ENCODE measurements around the gene IQGAP2.

DNA sequence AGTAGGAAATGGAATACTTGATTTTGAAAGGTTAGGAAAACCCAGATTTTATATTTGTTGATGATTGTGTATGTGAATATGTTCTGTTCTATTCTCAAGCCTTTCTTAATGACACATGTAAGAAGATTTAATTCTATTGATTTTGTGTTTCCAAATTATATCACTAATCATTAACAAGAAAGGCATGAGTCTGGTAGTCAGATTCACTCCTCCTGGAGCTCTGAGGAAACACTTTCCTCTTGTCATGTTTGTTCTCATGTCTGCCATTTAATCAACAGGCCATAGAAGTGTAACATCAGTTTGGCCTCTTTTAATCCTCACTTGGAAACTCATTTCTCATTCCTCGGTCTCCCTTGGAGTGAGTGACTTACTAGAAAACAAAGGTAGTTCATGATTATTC lies 272.3 kb downstream of the IQGAP2 start:
- TF ChIP-seq, protein P1, sequence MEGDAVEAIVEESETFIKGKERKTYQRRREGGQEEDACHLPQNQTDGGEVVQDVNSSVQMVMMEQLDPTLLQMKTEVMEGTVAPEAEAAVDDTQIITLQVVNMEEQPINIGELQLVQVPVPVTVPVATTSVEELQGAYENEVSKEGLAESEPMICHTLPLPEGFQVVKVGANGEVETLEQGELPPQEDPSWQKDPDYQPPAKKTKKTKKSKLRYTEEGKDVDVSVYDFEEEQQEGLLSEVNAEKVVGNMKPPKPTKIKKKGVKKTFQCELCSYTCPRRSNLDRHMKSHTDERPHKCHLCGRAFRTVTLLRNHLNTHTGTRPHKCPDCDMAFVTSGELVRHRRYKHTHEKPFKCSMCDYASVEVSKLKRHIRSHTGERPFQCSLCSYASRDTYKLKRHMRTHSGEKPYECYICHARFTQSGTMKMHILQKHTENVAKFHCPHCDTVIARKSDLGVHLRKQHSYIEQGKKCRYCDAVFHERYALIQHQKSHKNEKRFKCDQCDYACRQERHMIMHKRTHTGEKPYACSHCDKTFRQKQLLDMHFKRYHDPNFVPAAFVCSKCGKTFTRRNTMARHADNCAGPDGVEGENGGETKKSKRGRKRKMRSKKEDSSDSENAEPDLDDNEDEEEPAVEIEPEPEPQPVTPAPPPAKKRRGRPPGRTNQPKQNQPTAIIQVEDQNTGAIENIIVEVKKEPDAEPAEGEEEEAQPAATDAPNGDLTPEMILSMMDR (IDR thresholded peaks at IDR 0.05), result no peak
- no peak for TF ChIP-seq POLR2A (IDR thresholded peaks at IDR 0.05)
